SH-SY5Y (cell line): ENCODE results near the gene PPP1R14C.

Source experiments
- GATA2 ChIP-seq: IDR thresholded peaks from 2 replicates; pipeline ENCODE4 v1.6.1; 2011; ENCODE audit warnings: mild to moderate bottlenecking, low read depth, low read length
- GATA3 ChIP-seq: IDR thresholded peaks from 2 replicates; pipeline ENCODE4 v1.6.1; 2011; ENCODE audit warnings: low read depth, mild to moderate bottlenecking, low read length, moderate library complexity

- no peak for TF ChIP-seq GATA2
- TF ChIP-seq GATA3 = no peak
Observed at GRCh38 chr6:150175586-150176151, 32.8 kb downstream of the PPP1R14C start.
